Measurements from ENCODE around the gene CEP57L1.
"Not testable (repeated sequence)": the region's sequence is repeated elsewhere in the genome, so short reads cannot be mapped to it uniquely, and the experiment has no call there.

CEP57L1 gene

DNA sequence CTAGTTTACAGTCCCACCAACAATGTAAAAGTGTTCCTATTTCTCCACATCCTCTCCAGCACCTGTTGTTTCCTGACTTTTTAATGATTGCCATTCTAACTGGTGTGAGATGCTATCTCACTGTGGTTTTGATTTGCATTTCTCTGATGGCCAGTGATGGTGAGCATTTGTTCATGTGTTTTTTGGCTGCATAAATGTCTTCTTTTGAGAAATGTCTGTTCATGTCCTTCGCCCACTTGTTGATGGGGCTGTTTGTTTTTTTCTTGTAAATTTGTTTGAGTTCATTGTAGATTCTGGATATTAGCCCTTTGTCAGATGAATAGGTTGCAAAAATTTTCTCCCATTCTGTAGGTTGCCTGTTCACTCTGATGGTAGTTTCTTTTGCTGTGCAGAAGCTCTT is 53.4 kb downstream of the CEP57L1 start:
- H3K4me3 ChIP-seq (ENCODE audit: control insufficient read depth in 1 of 7, extremely low read depth in 1 of 7, insufficient read depth in 4 of 7, low read depth in 2 of 7, low read length in 6 of 7); H3K27me3 ChIP-seq (replicated peaks in 2 of 5; ENCODE audit: control insufficient read depth in 4 of 5, insufficient read depth in 5 of 5, low read length in 4 of 5); POLR2A ChIA-PET; CTCF ChIA-PET; H3K27ac ChIP-seq (ENCODE audit: insufficient read depth in 1 of 2, low read depth in 1 of 2, low read length in 2 of 2, poor library complexity in 1 of 2, severe bottlenecking in 2 of 2); H3K4me1 ChIP-seq (ENCODE audit: control extremely low read depth in 1 of 4, control insufficient read depth in 4 of 4, insufficient read depth in 4 of 4, low read length in 3 of 4); DNase-seq; H3K9me3 ChIP-seq (ENCODE audit: control extremely low read depth in 1 of 5, control insufficient read depth in 4 of 5, insufficient read depth in 2 of 5, low read depth in 1 of 5, low read length in 4 of 5): not testable (repeated sequence)
- H3K36me3 ChIP-seq (ENCODE audit: control insufficient read depth in 4 of 4, insufficient read depth in 4 of 4, low read length in 3 of 4): peaks cover 0 to 12% (median 4%) of the 10 kb centered on the region in 4 experiments
- no CpG with 5 or more reads among the region's 1 CpG for WGBS (ENCODE audit: insufficient coverage)

DNA sequence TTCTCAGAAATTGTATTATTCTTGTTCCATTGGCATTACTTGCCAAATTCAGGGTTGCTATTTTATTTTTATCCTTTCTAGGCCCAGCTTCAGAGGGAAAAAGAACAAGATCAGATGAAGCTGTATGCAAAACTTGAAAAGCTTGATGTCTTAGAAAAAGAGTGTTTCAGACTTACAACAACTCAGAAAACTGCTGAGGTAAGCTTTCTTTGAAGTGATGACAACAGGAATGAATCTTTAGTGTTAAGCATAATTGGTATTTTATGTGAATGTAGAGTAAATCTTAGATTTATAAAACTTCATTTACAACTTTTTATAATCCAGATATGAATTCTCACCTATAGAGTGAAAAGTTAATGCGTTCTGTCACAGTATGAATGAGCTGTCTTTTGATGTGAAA is 58.4 kb downstream of the CEP57L1 start:
- no peak overlapping the region for H3K27ac ChIP-seq (ENCODE audit: insufficient read depth in 1 of 2, low read depth in 1 of 2, low read length in 2 of 2, poor library complexity in 1 of 2, severe bottlenecking in 2 of 2)
- no CpG with 5 or more reads among the region's 1 CpG for WGBS (ENCODE audit: insufficient coverage)
- peaks cover 0 to 4% (median 0%) of the 10 kb centered on the region in 5 experiments for H3K9me3 ChIP-seq (ENCODE audit: control extremely low read depth in 1 of 5, control insufficient read depth in 4 of 5, insufficient read depth in 2 of 5, low read depth in 1 of 5, low read length in 4 of 5)
- no peak for DNase-seq
- POLR2A ChIA-PET: no interaction called here
- H3K36me3 ChIP-seq (ENCODE audit: control insufficient read depth in 4 of 4, insufficient read depth in 4 of 4, low read length in 3 of 4): peaks cover 0 to 30% (median 6%) of the 10 kb centered on the region in 4 experiments
- H3K27me3 ChIP-seq (replicated peaks in 2 of 5; ENCODE audit: control insufficient read depth in 4 of 5, insufficient read depth in 5 of 5, low read length in 4 of 5): no peaks in the 10 kb centered on the region
- H3K4me1 ChIP-seq (ENCODE audit: control extremely low read depth in 1 of 4, control insufficient read depth in 4 of 4, insufficient read depth in 4 of 4, low read length in 3 of 4): no peaks in the 10 kb centered on the region
- H3K4me3 ChIP-seq (ENCODE audit: control insufficient read depth in 1 of 7, extremely low read depth in 1 of 7, insufficient read depth in 4 of 7, low read depth in 2 of 7, low read length in 6 of 7): no peak overlapping the region
- CTCF ChIA-PET: no interaction called here

GRCh38 chr6:109164331-109164730 is 69.0 kb downstream of the CEP57L1 start:
- H3K4me1 ChIP-seq (ENCODE audit: control extremely low read depth in 1 of 4, control insufficient read depth in 4 of 4, insufficient read depth in 4 of 4, low read length in 3 of 4): peaks cover 0 to 3% (median 0%) of the 10 kb centered on the region in 4 experiments
- H3K9me3 ChIP-seq (ENCODE audit: control extremely low read depth in 1 of 5, control insufficient read depth in 4 of 5, insufficient read depth in 2 of 5, low read depth in 1 of 5, low read length in 4 of 5): no peaks in the 10 kb centered on the region
- no peak overlapping the region for H3K4me3 ChIP-seq (ENCODE audit: control insufficient read depth in 1 of 7, extremely low read depth in 1 of 7, insufficient read depth in 4 of 7, low read depth in 2 of 7, low read length in 6 of 7)
- H3K27me3 ChIP-seq (replicated peaks in 2 of 5; ENCODE audit: control insufficient read depth in 4 of 5, insufficient read depth in 5 of 5, low read length in 4 of 5): no peaks in the 10 kb centered on the region
- DNase-seq: no peak
- no peak overlapping the region for H3K27ac ChIP-seq (ENCODE audit: insufficient read depth in 1 of 2, low read depth in 1 of 2, low read length in 2 of 2, poor library complexity in 1 of 2, severe bottlenecking in 2 of 2)
- ChIA-PET CTCF (interaction anchor here (0.8 to 2.2 kb wide), 3 partner anchors 8 to 23 kb away, joined by 3 to 6 read pairs (median 3); no protein-coding TSS in a partner anchor), POLR2A (no interaction called here)
- H3K36me3 ChIP-seq (ENCODE audit: control insufficient read depth in 4 of 4, insufficient read depth in 4 of 4, low read length in 3 of 4): peaks cover 7 to 11% (median 7%) of the 10 kb centered on the region in 4 experiments

- Histone ChIP-seq H3K27me3 (replicated peaks in 2 of 5; ENCODE audit: control insufficient read depth in 4 of 5, insufficient read depth in 5 of 5, low read length in 4 of 5) (no peaks in the 10 kb centered on the region), H3K4me1 (ENCODE audit: control extremely low read depth in 1 of 4, control insufficient read depth in 4 of 4, insufficient read depth in 4 of 4, low read length in 3 of 4) (peaks cover 0 to 3% (median 0%) of the 10 kb centered on the region in 4 experiments), H3K4me3 (ENCODE audit: control insufficient read depth in 1 of 7, extremely low read depth in 1 of 7, insufficient read depth in 4 of 7, low read depth in 2 of 7, low read length in 6 of 7) (no peak overlapping the region), H3K27ac (ENCODE audit: insufficient read depth in 1 of 2, low read depth in 1 of 2, low read length in 2 of 2, poor library complexity in 1 of 2, severe bottlenecking in 2 of 2) (no peak overlapping the region), H3K9me3 (ENCODE audit: control extremely low read depth in 1 of 5, control insufficient read depth in 4 of 5, insufficient read depth in 2 of 5, low read depth in 1 of 5, low read length in 4 of 5) (no peaks in the 10 kb centered on the region), H3K36me3 (ENCODE audit: control insufficient read depth in 4 of 4, insufficient read depth in 4 of 4, low read length in 3 of 4) (peaks cover 7 to 9% (median 7%) of the 10 kb centered on the region in 4 experiments)
- DNase-seq: peak in 2 of 3 donors; percentile 28 to 50
- 89% methylated on average over 1 of the region's 1 CpG for WGBS (ENCODE audit: insufficient coverage)
- CTCF ChIA-PET: no interaction called here
- POLR2A ChIA-PET: interaction anchor here (0.6 kb wide), 3 partner anchors 92 to 295 kb away, joined by 3 read pairs; no protein-coding TSS in a partner anchor
Measured at GRCh38 chr6:109165392-109165974, 70.2 kb downstream of the CEP57L1 start.

- peaks cover 0 to 4% (median 1%) of the 10 kb centered on the region in 4 experiments for H3K36me3 ChIP-seq (ENCODE audit: control insufficient read depth in 4 of 4, insufficient read depth in 4 of 4, low read length in 3 of 4)
- no peak overlapping the region for H3K27ac ChIP-seq (ENCODE audit: insufficient read depth in 1 of 2, low read depth in 1 of 2, low read length in 2 of 2, poor library complexity in 1 of 2, severe bottlenecking in 2 of 2)
- H3K9me3 ChIP-seq (ENCODE audit: control extremely low read depth in 1 of 5, control insufficient read depth in 4 of 5, insufficient read depth in 2 of 5, low read depth in 1 of 5, low read length in 4 of 5): no peaks in the 10 kb centered on the region
- ChIA-PET CTCF (interaction anchor here (1.4 kb wide), 1 partner anchor 16 kb away, joined by 6 read pairs; no protein-coding TSS in a partner anchor), POLR2A (interaction anchor here (0.6 kb wide), 1 partner anchor 151 kb away, joined by 3 read pairs; no protein-coding TSS in a partner anchor)
- no peaks in the 10 kb centered on the region for H3K27me3 ChIP-seq (replicated peaks in 2 of 5; ENCODE audit: control insufficient read depth in 4 of 5, insufficient read depth in 5 of 5, low read length in 4 of 5)
- DNase-seq: no peak
- H3K4me3 ChIP-seq (ENCODE audit: control insufficient read depth in 1 of 7, extremely low read depth in 1 of 7, insufficient read depth in 4 of 7, low read depth in 2 of 7, low read length in 6 of 7): no peak overlapping the region
- peaks cover 0 to 3% (median 0%) of the 10 kb centered on the region in 4 experiments for H3K4me1 ChIP-seq (ENCODE audit: control extremely low read depth in 1 of 4, control insufficient read depth in 4 of 4, insufficient read depth in 4 of 4, low read length in 3 of 4)
- WGBS (ENCODE audit: insufficient coverage): no CpG with 5 or more reads among the region's 3 CpGs
Measured at GRCh38 chr6:109166673-109167072, 71.4 kb downstream of the CEP57L1 start.

GRCh38 chr6:109167562-109167961 is 72.3 kb downstream of the CEP57L1 start:
- no peaks in the 10 kb centered on the region for H3K9me3 ChIP-seq (ENCODE audit: control extremely low read depth in 1 of 5, control insufficient read depth in 4 of 5, insufficient read depth in 2 of 5, low read depth in 1 of 5, low read length in 4 of 5)
- peaks cover 0 to 3% (median 0%) of the 10 kb centered on the region in 4 experiments for H3K4me1 ChIP-seq (ENCODE audit: control extremely low read depth in 1 of 4, control insufficient read depth in 4 of 4, insufficient read depth in 4 of 4, low read length in 3 of 4)
- H3K36me3 ChIP-seq (ENCODE audit: control insufficient read depth in 4 of 4, insufficient read depth in 4 of 4, low read length in 3 of 4): peaks cover 0 to 2% (median 0%) of the 10 kb centered on the region in 4 experiments
- H3K27ac ChIP-seq (ENCODE audit: insufficient read depth in 1 of 2, low read depth in 1 of 2, low read length in 2 of 2, poor library complexity in 1 of 2, severe bottlenecking in 2 of 2): no peak overlapping the region
- ChIA-PET POLR2A (no interaction called here), CTCF (interaction anchor here (1.2 to 1.4 kb wide), 2 partner anchors 15 to 229 kb away, joined by 4 to 6 read pairs; no protein-coding TSS in a partner anchor)
- no peaks in the 10 kb centered on the region for H3K27me3 ChIP-seq (replicated peaks in 2 of 5; ENCODE audit: control insufficient read depth in 4 of 5, insufficient read depth in 5 of 5, low read length in 4 of 5)
- H3K4me3 ChIP-seq (ENCODE audit: control insufficient read depth in 1 of 7, extremely low read depth in 1 of 7, insufficient read depth in 4 of 7, low read depth in 2 of 7, low read length in 6 of 7): no peak overlapping the region
- DNase-seq: no peak
- WGBS (ENCODE audit: insufficient coverage): 95% methylated on average over 3 of the region's 4 CpGs

DNA sequence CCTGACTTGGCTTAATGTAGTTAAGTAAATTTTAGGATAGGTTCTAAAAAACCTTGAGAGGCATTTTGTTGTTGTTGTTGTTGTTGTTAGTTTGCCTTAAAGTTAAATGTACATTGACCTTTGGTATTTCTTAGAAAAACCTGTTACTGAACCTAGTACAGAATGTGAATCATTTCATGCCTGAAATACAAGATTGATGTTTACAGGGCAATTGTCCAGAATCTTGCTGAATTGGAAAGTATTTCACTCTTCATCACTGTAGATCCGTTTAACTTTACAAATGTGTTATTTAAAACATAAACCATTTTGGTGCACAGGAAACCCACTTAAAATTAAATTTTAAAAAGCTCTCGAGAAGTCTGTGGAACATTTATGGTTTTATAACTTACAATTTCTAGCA is 75.0 kb downstream of the CEP57L1 start:
- Histone ChIP-seq H3K4me1 (ENCODE audit: control extremely low read depth in 1 of 4, control insufficient read depth in 4 of 4, insufficient read depth in 4 of 4, low read length in 3 of 4) (peaks cover 0 to 2% (median 0%) of the 10 kb centered on the region in 4 experiments), H3K36me3 (ENCODE audit: control insufficient read depth in 4 of 4, insufficient read depth in 4 of 4, low read length in 3 of 4) (no peaks in the 10 kb centered on the region), H3K9me3 (ENCODE audit: control extremely low read depth in 1 of 5, control insufficient read depth in 4 of 5, insufficient read depth in 2 of 5, low read depth in 1 of 5, low read length in 4 of 5) (no peaks in the 10 kb centered on the region), H3K27me3 (replicated peaks in 2 of 5; ENCODE audit: control insufficient read depth in 4 of 5, insufficient read depth in 5 of 5, low read length in 4 of 5) (no peaks in the 10 kb centered on the region), H3K4me3 (ENCODE audit: control insufficient read depth in 1 of 7, extremely low read depth in 1 of 7, insufficient read depth in 4 of 7, low read depth in 2 of 7, low read length in 6 of 7) (no peak overlapping the region), H3K27ac (ENCODE audit: insufficient read depth in 1 of 2, low read depth in 1 of 2, low read length in 2 of 2, poor library complexity in 1 of 2, severe bottlenecking in 2 of 2) (no peak overlapping the region)
- POLR2A ChIA-PET: no interaction called here
- no peak for DNase-seq
- no CpG with 5 or more reads among the region's 2 CpGs for WGBS (ENCODE audit: insufficient coverage)
- CTCF ChIA-PET: interaction anchor here (1.2 kb wide), 1 partner anchor 12 kb away, joined by 3 read pairs; no protein-coding TSS in a partner anchor
